ENCODE results near the gene P2RY2.

DNA sequence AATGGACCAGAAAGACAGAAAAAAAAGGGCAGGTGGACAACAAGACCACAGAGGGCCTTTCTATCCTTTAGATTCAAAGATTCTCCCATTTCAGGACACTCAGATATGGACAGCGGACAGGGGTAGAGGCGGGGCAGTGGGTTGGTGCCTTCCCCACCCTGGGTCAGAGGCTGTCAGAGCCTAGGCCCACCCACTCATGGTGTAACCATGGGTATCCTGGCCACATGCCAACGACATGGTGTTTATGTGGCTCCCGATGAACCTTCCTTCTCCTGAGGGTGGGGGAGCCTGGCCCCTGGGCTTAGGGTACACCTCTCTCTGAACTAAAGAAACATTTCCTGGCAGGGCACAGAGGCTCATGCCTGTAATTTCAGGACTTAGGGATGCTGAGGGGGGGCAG lies 14.3 kb upstream of the P2RY2 start:
- TF ChIP-seq, protein P1, sequence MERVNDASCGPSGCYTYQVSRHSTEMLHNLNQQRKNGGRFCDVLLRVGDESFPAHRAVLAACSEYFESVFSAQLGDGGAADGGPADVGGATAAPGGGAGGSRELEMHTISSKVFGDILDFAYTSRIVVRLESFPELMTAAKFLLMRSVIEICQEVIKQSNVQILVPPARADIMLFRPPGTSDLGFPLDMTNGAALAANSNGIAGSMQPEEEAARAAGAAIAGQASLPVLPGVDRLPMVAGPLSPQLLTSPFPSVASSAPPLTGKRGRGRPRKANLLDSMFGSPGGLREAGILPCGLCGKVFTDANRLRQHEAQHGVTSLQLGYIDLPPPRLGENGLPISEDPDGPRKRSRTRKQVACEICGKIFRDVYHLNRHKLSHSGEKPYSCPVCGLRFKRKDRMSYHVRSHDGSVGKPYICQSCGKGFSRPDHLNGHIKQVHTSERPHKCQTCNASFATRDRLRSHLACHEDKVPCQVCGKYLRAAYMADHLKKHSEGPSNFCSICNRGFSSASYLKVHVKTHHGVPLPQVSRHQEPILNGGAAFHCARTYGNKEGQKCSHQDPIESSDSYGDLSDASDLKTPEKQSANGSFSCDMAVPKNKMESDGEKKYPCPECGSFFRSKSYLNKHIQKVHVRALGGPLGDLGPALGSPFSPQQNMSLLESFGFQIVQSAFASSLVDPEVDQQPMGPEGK (CRISPR knock-in tag; IDR thresholded peaks at IDR 0.05; ENCODE audit: borderline replicate concordance), result no peak
- TF ChIP-seq ZFP30 (CRISPR knock-in tag; IDR thresholded peaks at IDR 0.05) (no peak), ESRRG (CRISPR knock-in tag; IDR thresholded peaks at IDR 0.05) (no peak), CSDC2 (CRISPR knock-in tag; IDR thresholded peaks at IDR 0.05) (no peak), BACH2 (CRISPR knock-in tag; IDR thresholded peaks at IDR 0.05; ENCODE audit: borderline replicate concordance) (no peak), ZNF70 (CRISPR knock-in tag; IDR thresholded peaks at IDR 0.05) (no peak), ZNF565 (CRISPR knock-in tag; conservative IDR thresholded peaks at IDR 0.05; ENCODE audit: low read depth) (no peak), GLIS3 (CRISPR knock-in tag; IDR thresholded peaks at IDR 0.05) (no peak)
- TF ChIP-seq, protein P2, sequence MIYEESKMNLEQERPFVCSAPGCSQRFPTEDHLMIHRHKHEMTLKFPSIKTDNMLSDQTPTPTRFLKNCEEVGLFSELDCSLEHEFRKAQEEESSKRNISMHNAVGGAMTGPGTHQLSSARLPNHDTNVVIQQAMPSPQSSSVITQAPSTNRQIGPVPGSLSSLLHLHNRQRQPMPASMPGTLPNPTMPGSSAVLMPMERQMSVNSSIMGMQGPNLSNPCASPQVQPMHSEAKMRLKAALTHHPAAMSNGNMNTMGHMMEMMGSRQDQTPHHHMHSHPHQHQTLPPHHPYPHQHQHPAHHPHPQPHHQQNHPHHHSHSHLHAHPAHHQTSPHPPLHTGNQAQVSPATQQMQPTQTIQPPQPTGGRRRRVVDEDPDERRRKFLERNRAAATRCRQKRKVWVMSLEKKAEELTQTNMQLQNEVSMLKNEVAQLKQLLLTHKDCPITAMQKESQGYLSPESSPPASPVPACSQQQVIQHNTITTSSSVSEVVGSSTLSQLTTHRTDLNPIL (CRISPR knock-in tag; IDR thresholded peaks at IDR 0.05; ENCODE audit: low read depth), result no peak
